ENCODE results near the gene FAM131B. TPM values are rescaled to one million over a fixed set of nuclear protein-coding genes. Genes with fewer than 3 reads are reported as not detected.

Gene FAM131B
- total RNA-seq, 1 donor from 2014 or later: 0.53 TPM

DNA sequence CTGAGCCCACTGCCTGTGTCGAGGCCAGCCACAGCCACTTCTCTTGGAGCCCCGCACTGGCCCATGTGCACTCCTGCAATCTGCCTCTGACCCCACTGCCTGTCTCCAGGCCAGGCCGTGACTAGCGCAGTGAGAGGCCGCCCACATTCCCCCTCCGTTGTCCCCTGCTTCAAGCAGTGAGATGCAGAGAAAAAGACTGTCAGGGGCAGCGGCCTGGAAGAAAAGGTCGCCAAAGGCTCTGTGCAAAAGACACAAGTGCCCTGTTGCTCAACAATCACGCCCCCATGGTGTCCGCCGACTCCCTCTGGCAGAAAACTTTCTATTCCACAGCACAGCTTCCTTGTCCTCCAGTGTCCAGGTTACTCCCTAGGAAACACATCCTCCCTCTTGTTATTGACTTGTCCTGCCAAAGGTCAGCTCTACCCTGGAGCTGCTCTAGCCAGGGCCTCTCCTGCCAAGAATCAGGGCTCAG, 9.9 kb downstream of the FAM131B start:
- TF ChIP-seq, protein P1, sequence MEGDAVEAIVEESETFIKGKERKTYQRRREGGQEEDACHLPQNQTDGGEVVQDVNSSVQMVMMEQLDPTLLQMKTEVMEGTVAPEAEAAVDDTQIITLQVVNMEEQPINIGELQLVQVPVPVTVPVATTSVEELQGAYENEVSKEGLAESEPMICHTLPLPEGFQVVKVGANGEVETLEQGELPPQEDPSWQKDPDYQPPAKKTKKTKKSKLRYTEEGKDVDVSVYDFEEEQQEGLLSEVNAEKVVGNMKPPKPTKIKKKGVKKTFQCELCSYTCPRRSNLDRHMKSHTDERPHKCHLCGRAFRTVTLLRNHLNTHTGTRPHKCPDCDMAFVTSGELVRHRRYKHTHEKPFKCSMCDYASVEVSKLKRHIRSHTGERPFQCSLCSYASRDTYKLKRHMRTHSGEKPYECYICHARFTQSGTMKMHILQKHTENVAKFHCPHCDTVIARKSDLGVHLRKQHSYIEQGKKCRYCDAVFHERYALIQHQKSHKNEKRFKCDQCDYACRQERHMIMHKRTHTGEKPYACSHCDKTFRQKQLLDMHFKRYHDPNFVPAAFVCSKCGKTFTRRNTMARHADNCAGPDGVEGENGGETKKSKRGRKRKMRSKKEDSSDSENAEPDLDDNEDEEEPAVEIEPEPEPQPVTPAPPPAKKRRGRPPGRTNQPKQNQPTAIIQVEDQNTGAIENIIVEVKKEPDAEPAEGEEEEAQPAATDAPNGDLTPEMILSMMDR (IDR thresholded peaks at IDR 0.05; ENCODE audit: insufficient read depth, low read length, severe bottlenecking): no peak
- no peaks in the 10 kb centered on the region for H3K36me3 ChIP-seq (ENCODE audit: control insufficient read depth, insufficient read depth, low read length)
- FAIRE-seq (no peak), DNase-seq (ENCODE audit: low read depth) (no peak)
- H3K4me3 ChIP-seq (ENCODE audit: low read depth, low read length): no peak overlapping the region
- H3K27me3 ChIP-seq (ENCODE audit: control insufficient read depth, insufficient read depth, low read length): no peaks in the 10 kb centered on the region

DNA sequence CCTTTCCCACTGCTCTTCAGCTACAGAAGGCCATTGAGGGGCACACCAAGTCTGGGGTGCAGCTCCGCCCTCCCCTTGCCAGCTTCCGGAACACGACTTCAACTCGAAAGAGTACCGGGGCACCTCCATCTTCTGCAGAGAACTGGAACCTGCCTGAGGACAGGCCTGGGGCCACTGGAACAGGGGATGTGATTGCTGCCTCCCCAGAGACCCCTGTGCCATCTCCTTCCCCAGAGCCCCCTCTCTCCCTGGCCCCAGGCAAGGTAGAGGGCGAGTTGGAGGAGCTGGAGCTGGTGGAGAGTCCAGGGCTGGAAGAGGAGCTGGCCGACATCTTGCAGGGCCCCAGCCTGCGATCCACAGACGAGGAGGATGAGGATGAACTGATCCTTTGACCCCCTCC, 10.9 kb downstream of the FAM131B start:
- TF ChIP-seq, protein P1 (IDR thresholded peaks at IDR 0.05; ENCODE audit: insufficient read depth, low read length, severe bottlenecking): no peak
- no peaks in the 10 kb centered on the region for H3K27me3 ChIP-seq (ENCODE audit: control insufficient read depth, insufficient read depth, low read length)
- FAIRE-seq: no peak
- H3K4me3 ChIP-seq (ENCODE audit: low read depth, low read length): no peak overlapping the region
- no peaks in the 10 kb centered on the region for H3K36me3 ChIP-seq (ENCODE audit: control insufficient read depth, insufficient read depth, low read length)
- DNase-seq (ENCODE audit: low read depth): no peak

DNA sequence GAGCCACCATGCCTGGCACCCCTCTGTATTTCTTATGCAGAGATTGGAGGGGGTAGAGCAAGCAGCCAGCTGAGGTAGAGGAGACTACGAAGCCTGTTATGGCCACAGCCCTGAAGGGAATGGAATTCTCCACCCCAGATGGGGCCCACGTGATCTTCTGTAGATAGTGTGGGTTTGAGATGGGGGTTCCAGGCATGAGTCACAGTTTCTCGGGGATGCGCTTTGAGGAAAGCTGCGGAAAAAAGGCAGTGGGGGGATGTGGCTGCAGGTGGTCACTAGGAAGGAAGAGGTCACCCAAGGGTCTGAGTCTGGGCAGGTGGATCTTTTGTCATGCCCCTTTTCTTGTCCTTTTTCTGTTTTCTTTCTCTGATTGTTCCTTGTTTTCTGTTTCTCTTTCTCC, 11.5 kb downstream of the FAM131B start:
- TF ChIP-seq, protein P1 (IDR thresholded peaks at IDR 0.05; ENCODE audit: insufficient read depth, low read length, severe bottlenecking): no peak
- H3K36me3 ChIP-seq (ENCODE audit: control insufficient read depth, insufficient read depth, low read length): no peaks in the 10 kb centered on the region
- DNase-seq (ENCODE audit: low read depth): no peak
- FAIRE-seq: no peak
- H3K27me3 ChIP-seq (ENCODE audit: control insufficient read depth, insufficient read depth, low read length): no peaks in the 10 kb centered on the region
- no peak overlapping the region for H3K4me3 ChIP-seq (ENCODE audit: low read depth, low read length)

DNA sequence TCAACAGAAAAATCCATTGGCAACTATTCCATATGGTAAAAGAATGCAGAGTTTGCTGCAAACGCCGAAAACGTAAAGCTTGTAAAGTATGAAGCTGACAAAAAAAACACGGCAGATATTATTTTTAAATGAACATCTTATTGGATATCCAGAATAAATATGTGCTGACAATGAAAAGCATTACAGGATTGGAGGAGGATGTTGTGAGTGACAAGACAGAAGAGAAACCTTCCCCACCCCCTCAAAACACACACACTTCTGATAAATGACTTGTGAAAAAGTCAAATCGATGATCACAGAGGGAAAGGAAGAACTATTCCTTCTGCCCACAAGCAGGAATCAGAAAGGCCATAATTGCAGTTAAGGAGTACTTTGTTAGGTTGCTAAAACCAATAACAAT, 14.6 kb downstream of the FAM131B start:
- FAIRE-seq (no peak), DNase-seq (ENCODE audit: low read depth) (no peak)
- Histone ChIP-seq H3K4me3 (ENCODE audit: low read depth, low read length) (no peak overlapping the region), H3K36me3 (ENCODE audit: control insufficient read depth, insufficient read depth, low read length) (no peaks in the 10 kb centered on the region), H3K27me3 (ENCODE audit: control insufficient read depth, insufficient read depth, low read length) (peaks cover 2% of the 10 kb centered on the region)
- TF ChIP-seq, protein P1 (IDR thresholded peaks at IDR 0.05; ENCODE audit: insufficient read depth, low read length, severe bottlenecking): no peak

DNA sequence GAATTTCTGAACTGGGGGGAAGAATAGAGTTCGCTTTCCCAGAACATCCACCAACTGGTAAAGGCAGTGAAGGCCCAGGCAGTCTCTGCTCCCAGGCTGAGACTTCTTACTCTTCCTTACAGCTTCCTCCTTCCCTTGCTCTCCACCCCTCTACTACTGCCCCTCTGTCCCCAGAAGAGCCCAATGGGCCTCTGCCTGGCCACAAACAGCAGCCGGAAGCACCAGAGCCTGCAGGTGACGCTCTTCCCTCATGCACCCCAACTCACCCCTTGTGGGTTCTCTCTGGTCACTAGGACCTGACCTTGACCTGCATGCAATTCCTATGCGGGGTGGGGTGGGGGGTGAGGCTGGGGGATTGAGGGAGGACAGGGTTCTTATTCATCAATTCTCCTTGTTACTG, 16.5 kb downstream of the FAM131B start:
- no peak for DNase-seq (ENCODE audit: low read depth)
- Histone ChIP-seq H3K4me3 (ENCODE audit: low read depth, low read length) (no peak overlapping the region), H3K36me3 (ENCODE audit: control insufficient read depth, insufficient read depth, low read length) (no peaks in the 10 kb centered on the region), H3K27me3 (ENCODE audit: control insufficient read depth, insufficient read depth, low read length) (peaks cover 2% of the 10 kb centered on the region)
- FAIRE-seq: no peak
- TF ChIP-seq, protein P1 (IDR thresholded peaks at IDR 0.05; ENCODE audit: insufficient read depth, low read length, severe bottlenecking): no peak

- H3K4me3 ChIP-seq (ENCODE audit: low read depth, low read length): peak overlapping the region; percentile 20
- FAIRE-seq (no peak), DNase-seq (ENCODE audit: low read depth) (peak; percentile 50)
- H3K36me3 ChIP-seq (ENCODE audit: control insufficient read depth, insufficient read depth, low read length): no peaks in the 10 kb centered on the region
- TF ChIP-seq, protein P1 (IDR thresholded peaks at IDR 0.05; ENCODE audit: insufficient read depth, low read length, severe bottlenecking): peak; percentile 90
- H3K27me3 ChIP-seq (ENCODE audit: control insufficient read depth, insufficient read depth, low read length): peaks cover 2% of the 10 kb centered on the region
Observed at GRCh38 chr7:143345428-143345900, 17.0 kb downstream of the FAM131B start.
